Subcutaneous adipose tissue (tissue), 4 donors: ENCODE measurements around the gene ALPL. TPM values are rescaled to one million over a fixed set of nuclear protein-coding genes. Genes with fewer than 3 reads are reported as not detected.

Source experiments
- total RNA-seq, 4 donors: library from RNA; depleted of rRNA; stranded (reverse); fragments of >200 nt; gene quantifications; one replicate each; pipeline ENCODE4 v1.1.0, GENCODE V29; 2016
- TF ChIP-seq, protein P1 (sequence below): fragments of 450-650 bp; IDR thresholded peaks from one replicate; pipeline ENCODE4 v1.5.1; 2016; ENCODE audit warnings: low read depth, mild to moderate bottlenecking, control low read depth, antibody characterized with exemption, moderate library complexity

ALPL gene
- total RNA-seq, 4 donors from 2014 or later: 2.6 to 17.7 (median 9.5) TPM

DNA sequence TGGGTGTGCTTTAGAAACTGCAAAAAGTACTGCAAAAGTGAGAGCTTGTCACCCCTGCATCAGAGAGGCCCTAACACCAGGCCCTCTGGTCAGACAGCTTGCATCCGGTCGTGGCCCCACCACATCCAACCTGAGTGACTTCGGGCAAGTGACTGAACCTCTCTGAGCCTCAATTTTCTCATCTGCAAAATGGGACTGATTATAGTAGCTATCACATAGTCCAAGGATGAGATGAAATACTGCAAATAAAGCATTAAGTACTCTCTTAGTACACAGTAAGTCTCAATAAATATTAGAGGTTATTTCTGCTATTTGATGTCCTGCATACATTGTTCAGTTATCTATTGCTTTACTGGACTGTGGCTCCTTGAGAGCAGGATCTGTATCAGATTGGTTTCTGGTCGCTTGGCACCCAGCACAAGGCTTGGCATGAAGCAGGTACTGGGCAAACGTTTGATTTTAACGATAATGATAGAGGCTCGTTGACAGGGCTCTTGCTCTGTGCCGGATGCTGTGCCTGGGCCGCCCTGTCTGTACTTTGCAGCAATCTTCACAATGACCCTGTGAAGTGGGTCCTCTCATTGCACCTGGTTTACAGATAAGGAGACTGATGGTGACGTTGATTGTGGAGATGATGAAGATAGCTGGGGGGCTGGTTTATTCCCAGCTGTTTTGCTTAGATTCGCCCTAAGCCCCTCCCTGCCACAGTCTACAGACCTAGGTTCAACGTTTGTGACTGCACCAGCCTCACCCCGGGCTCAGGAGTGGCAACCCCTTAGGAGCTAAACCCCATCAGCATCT is 116.4 kb downstream of the ALPL start:
- TF ChIP-seq, protein P1, sequence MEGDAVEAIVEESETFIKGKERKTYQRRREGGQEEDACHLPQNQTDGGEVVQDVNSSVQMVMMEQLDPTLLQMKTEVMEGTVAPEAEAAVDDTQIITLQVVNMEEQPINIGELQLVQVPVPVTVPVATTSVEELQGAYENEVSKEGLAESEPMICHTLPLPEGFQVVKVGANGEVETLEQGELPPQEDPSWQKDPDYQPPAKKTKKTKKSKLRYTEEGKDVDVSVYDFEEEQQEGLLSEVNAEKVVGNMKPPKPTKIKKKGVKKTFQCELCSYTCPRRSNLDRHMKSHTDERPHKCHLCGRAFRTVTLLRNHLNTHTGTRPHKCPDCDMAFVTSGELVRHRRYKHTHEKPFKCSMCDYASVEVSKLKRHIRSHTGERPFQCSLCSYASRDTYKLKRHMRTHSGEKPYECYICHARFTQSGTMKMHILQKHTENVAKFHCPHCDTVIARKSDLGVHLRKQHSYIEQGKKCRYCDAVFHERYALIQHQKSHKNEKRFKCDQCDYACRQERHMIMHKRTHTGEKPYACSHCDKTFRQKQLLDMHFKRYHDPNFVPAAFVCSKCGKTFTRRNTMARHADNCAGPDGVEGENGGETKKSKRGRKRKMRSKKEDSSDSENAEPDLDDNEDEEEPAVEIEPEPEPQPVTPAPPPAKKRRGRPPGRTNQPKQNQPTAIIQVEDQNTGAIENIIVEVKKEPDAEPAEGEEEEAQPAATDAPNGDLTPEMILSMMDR: no peak

DNA sequence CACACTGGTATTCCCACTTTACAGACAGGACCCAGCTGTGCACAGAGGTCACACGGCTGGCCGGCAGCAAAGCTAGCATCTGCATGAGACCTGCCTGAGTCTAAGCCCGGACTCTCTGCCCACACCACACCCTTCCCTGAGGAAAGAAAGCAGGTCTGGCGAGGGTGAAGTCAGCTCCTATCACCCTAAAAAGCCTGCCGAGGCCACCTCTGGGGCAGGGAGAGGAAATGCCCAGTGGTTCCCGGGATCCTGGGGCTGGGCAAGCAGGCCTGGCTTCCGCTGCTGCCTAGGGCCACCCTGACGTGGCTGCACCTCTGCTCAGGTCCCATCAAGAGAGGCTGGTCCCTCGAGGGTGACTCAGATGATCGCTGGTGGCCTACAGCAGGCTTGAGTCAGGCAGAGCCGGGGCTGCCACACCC is 117.7 kb downstream of the ALPL start:
- TF ChIP-seq, protein P1: no peak

Other genes starting within 250 kb of the ALPL start
- gene ECE1, start 219.0 kb upstream of the ALPL start, total RNA-seq: 100 to 1,000 TPM in 2 of 4 donors, 10 to 100 TPM in 2; 75.7 to 188 (median 96.7) TPM
- gene NBPF3, start 69.3 kb upstream of the ALPL start, total RNA-seq: 10 to 100 TPM in 3 of 4 donors, 1 to 10 TPM in 1; 8.9 to 14.3 (median 12.1) TPM
- gene RAP1GAP, start 159.9 kb downstream of the ALPL start, total RNA-seq: under 1 TPM in 2 of 4 donors, not detected in 2; 0.17 to 0.22 TPM